Left colon (tissue), 2 donors: ENCODE measurements around the gene DDR2. TPM values are rescaled to one million over a fixed set of nuclear protein-coding genes. Genes with fewer than 3 reads are reported as not detected.

ENCODE experiments used
- ATAC-seq: fragments of 200-7000 bp; cut with Tn5 transposase; one replicate; pipeline ENCODE4 v1.9.1; 2020; ENCODE audit warnings: mild to moderate bottlenecking, moderate library complexity
- DNase-seq, 2 donors: peaks; one replicate each; pipeline ENCODE4 v3.0.0-alpha.2; 2020
- intact Hi-C, 2 donors: fragments of 100-400 bp; cut with DNase I in 1 of 2; cut with micrococcal nuclease in 1 of 2; formaldehyde crosslinking; loops; one replicate each; pipeline versions ENCODE4 v1.11.2 to v1.14.0; 2022; cut with DNase I, micrococcal nuclease
- total RNA-seq, 2 donors: library from RNA; stranded (reverse); fragmentation: NEBNext Ultra II Directional; extraction: Animal tissue kit (Norgen Biotek cat#: 25700); gene quantifications; one replicate each; pipeline ENCODE4 v1.2.1, GENCODE V29; 2021
- donor health status: DM: no; HTN: no; CAD: no.
- donor health status: DM: yes; HTN: yes; CAD: no.

DDR2 gene
- total RNA-seq, 2 donors from 2014 or later: 18.7 to 36.9 TPM

DNA sequence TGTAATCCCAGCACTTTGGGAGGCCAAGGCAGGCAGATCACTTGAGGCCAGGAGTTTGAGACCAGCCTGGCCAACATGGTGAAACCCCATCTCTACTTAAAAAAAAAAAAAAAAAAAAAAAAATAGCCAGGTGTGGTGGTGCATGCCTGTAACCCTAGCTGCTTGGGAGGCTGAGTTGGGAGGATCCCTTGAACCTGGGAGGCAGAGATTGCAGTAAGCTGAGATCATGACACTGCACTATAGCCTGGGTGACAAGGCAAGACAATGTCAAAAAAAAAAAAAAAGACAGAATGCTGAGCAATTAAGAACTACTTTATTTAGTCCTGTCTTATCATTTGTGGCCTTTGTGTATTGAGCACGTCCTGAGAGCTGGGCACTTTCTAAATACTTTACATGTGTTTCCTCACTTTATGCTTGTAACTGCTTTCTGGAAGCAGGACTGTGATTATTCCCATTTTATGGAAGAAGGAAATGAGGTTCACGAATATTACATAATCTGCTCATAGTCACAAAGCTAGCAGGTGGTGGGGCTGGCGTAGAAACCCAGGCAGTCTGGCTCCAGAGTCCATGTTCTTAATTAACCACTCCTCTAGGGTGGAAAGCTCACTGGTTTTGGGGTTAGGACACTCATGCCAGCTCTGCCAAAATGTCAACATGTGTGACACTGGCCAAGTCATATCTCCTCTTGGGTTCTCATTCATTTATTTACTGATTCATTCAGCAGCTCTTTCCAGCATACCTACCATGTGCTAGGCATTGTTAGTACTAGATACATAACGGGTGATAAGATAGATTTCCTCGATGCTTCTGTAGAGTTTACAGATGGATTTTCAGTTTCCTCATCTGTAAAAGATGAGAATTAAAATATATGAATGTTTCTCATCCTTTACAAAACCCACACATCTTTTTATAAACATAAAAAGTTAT, 57.7 kb downstream of the DDR2 start:
- no peak for DNase-seq
- ATAC-seq: no peak
- intact Hi-C loops: no loop called here

- DNase-seq: peak in 1 of 2 donors; percentile 43
- no peak for ATAC-seq
- intact Hi-C loops: no loop called here
Observed at GRCh38 chr1:162690672-162691434, 58.6 kb downstream of the DDR2 start.

- intact Hi-C loops: no loop called here
- ATAC-seq (no peak), DNase-seq (no peak)
Observed at GRCh38 chr1:162691999-162692575, 59.8 kb downstream of the DDR2 start.

- intact Hi-C loops: no loop called here
- DNase-seq (no peak), ATAC-seq (no peak)
Observed at GRCh38 chr1:162694911-162695310, 62.6 kb downstream of the DDR2 start.

DNA sequence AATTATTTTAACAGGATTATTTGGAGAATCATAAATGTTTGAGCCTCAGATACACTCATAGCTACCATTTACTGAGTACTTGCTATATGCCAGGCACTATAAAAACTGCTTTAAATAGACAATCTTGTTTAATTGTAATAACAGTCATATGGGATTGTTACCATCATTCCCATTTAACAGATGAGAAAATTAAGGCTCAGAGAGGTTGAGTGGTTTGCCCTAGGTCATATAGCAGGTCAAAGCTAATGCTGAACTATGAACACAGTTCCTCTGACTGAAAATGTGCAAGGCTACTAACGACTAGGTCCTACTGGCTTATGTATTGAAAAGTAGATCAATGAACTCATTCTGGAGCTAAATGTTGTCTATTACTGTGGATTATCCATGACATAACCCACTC, 63.4 kb downstream of the DDR2 start:
- ATAC-seq: no peak
- DNase-seq: no peak
- intact Hi-C loops: no loop called here

DNA sequence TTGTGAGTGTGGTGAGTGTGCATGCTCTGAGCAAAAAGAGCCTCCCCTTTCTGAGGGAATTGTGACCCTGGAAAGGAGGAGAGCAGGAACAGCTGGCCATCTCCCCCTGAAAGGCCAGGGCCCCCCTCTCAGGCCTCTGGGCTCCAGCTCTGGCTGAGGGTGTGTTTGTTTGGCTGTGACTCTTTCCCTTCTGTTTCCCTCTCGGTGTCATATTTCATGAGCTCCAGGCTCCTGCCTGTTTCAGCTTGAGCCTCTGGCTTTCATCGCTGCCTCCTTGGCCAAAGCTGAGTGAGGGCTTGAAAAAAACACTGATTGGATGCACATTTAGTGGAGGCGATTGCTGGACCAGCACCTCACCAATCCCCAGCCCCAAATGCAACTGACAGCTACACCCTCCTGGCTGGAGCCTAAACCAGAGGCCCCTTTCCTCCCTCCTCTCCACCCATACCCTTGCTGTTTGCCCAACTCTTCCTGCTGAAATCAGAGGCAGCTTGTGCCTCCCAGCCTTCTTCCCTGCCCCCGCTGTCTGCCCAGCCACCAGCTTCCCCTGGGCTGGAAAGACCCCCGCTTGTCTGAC, 64.1 kb downstream of the DDR2 start:
- peak; percentile 18 to 75 for DNase-seq
- intact Hi-C loops: no loop called here
- peak; percentile 65 for ATAC-seq

- peak; percentile 61 for ATAC-seq
- DNase-seq: no peak
Observed at GRCh38 chr1:162697140-162697895, 65.1 kb downstream of the DDR2 start.

GRCh38 chr1:162699366-162699765, 67.1 kb downstream of the DDR2 start:
- DNase-seq (no peak), ATAC-seq (no peak)
- intact Hi-C loops: no loop called here

More at GRCh38 chr1:162697140-162697895, 65.1 kb downstream of the DDR2 start:
- intact Hi-C loops: no loop called here

DNA sequence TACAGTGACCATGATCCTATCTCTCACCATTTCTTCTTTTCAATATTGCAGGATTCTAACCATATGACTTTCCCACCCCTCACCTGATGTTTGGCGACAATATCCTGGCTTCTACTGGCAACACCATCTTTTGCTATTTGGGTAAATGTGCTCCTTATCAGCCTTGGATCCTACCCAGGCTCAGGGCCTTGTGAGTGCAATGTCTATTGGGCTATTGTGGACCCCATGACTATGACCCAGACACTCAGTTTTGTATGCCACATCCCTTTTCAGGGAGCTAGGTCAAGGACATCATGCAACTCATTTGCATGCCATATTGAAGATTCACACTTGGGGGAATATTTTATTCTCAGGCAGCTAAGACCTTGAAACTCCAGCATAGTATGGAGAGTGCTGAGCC, 67.9 kb downstream of the DDR2 start:
- no peak for DNase-seq
- no peak for ATAC-seq
- intact Hi-C loops: no loop called here

DNA sequence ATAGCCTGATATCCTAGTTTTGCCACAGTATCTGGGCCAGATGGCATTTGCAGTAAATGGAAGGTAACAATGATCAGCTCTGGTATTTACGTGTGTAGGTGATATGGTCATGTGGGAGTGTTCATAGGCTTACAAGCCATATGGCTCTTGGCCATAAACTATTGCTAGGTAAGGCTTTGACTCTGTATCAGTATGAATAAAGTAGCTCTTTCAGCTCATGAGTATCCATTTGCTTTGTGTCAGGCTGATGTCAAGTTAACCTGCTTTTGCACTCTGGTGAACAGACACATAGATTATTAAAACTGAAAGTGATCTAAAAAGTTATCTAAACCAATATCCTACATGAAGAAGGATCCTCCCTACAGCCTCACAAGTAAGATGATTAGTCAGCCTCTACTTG, 69.0 kb downstream of the DDR2 start:
- intact Hi-C loops: no loop called here

GRCh38 chr1:162702628-162703027, 70.4 kb downstream of the DDR2 start:
- no peak for ATAC-seq
- no peak for DNase-seq
- intact Hi-C loops: no loop called here

More for the DNA sequence above, 69.0 kb downstream of the DDR2 start:
- peak; percentile 78 for ATAC-seq
- no peak for DNase-seq

DNA sequence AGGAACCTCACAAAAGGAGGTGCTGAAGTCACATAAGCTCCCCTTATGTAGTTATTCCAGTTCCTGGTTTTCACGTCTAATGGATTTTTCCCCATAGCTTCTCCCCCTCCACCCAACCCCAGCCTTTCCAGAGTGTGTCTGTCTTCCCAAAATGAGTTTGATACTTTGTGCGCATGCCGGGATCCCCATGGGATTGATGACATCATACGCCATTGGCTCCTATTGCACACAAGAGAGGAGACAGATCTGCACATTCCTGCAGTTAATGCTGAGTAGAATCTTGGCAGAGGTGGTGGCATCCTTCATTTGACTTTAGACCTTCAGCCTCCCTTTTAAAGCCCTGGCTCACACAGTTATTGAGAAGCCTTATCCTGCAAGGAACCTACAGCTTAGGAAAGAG, 71.4 kb downstream of the DDR2 start:
- DNase-seq (no peak), ATAC-seq (no peak)
- intact Hi-C loops: no loop called here

GRCh38 chr1:162704673-162705424, 72.6 kb downstream of the DDR2 start:
- intact Hi-C loops: no loop called here
- DNase-seq (no peak), ATAC-seq (no peak)

DNA sequence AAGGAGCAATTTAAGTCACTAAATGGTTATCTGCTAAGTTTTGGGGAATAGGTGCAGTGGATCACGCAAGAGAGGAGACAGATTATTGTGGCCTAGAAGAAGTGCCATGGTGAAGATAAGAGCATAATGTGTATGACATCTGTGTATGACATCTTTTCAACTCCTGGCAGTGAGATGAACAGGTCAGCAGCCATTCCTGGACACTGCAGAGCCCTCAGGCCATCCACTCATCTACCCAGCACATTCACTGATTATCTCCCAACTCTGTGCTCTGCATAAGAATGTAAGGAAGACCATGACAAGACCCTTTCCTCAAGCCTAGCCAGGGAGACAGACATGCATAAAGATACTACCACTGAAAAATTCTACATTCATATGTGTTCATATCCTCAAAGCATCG, 73.7 kb downstream of the DDR2 start:
- ATAC-seq (no peak), DNase-seq (no peak)
- intact Hi-C loops: no loop called here

DNA sequence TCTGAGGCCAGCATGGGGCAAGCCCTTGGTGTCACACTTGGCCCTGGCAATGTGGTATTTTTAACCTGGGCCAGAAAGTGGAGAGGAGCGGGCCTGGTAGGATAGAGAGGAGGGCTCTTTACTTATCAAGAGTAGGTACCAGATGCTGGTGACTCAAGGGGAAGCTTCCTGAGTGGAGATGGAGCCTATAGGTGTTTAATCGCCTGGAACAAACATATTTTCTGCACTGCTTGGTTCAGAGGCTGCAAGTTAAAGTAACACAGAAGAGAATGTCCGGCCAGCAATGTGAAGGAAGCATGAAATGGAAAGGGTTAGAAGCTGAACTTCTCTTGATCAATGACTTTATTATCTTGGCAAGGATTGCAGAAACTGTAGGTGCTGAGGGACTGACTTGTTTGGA, 74.3 kb downstream of the DDR2 start:
- DNase-seq (no peak), ATAC-seq (no peak)
- intact Hi-C loops: no loop called here

DNA sequence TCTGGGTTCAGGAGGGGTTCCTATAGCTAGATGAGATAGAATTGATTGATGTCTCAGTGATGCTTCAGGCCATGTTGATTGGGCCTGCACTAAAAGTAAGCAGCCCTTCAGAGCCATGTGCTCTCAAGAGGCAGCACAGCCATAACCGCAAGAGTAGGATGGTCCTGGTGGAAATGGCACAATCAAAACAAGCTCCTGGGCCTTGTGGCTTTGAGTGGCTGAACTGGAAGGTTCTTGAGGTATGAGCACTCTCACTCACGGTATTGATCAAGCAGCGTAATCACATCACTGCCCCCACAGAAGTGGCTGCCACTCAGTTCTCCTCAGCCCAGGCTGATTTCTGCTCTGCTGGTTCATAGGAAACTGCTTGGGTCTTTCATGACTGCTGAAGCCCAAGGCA, 76.0 kb downstream of the DDR2 start:
- DNase-seq (no peak), ATAC-seq (no peak)
- intact Hi-C loops: no loop called here

DNA sequence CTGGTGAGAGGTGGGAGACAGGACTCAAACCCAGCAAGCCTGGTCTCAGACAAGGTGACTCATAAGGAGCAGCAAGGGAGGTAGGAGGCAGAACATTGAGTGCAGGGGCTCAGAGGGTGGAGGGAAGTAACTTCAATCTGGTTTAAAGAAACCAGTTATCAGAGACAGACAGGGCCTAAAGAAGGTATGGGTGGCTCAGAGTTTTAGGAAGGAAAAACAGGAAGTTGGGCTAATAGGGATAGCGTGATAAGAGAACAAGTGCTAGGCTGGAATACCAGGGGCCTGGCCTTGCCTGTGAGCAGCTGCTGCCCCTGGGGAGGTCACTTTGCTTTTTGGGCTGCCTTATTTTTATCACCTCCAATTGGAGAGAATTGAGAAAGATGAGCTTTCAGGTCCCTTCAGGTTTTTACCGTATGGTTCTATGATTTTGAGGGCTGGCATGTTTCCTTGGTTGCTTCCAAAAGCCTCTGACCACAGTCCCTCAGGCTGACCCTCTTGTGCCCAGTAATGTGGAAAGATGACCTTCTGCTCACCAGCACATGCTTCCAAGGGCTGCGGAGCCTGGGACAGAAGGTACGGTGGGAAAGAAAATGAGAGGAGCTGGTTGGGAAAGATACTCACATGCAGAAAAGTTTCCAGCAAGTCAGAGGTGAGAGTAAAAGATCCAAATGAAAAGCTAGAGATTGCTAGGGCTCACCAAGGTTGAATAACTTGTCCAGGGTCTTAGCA, 77.0 kb downstream of the DDR2 start:
- ATAC-seq: no peak
- DNase-seq: no peak
- intact Hi-C loops: no loop called here
